GM21447 (cell line): Measurements from ENCODE around the gene SEMA3D.
A peak's percentile ranks its signal among the peaks of the same experiment; 100 is the strongest.

Source experiments
- ATAC-seq: cut with Tn5 transposase; IDR thresholded peaks from one replicate; pipeline ENCODE4 v1.9.1; 2021; ENCODE audit not compliant: unreplicated experiment

The SEMA3D gene

GRCh38 chr7:85039196-85039923 is 147.5 kb downstream of the SEMA3D start:
- peak; percentile 87 for ATAC-seq

GRCh38 chr7:85038466-85038865 is 148.4 kb downstream of the SEMA3D start:
- no peak for ATAC-seq

DNA sequence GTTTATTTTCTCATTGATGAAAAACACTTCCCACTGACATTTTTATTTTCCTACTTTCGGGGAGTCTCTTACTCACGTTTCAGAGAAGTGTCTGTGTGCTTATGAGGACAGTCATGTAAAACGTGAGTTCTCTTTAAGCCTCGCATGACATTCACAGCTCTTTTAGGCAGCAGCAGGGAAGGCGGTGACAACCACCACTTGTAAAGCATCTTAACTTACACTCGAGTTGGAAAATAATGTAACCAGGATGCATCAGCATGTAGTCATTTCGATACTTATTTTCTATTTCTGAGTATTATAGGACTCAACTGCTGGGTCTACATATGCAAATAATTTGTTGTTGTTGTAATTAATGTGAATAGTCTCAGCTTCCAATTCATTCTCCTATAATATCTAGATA is 153.6 kb downstream of the SEMA3D start:
- ATAC-seq = no peak

DNA sequence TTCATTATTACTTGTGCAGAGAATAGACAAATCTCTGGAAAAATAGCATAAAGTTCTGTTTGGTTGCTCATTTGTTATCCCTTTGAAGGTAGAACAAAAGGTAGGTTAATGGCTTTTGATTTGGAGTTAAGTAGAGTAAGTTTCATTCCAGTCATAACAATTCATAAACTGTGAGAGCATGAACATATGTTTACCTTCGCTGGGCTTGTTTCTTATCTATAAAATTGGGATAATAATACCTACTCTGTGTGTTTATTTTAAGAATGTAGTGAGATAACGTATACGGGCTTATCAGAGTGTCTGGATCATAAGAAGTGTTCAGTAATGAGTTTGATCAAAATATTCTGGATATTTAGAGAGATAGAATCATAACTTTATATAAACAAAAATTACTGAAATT is 155.4 kb downstream of the SEMA3D start:
- ATAC-seq = no peak

DNA sequence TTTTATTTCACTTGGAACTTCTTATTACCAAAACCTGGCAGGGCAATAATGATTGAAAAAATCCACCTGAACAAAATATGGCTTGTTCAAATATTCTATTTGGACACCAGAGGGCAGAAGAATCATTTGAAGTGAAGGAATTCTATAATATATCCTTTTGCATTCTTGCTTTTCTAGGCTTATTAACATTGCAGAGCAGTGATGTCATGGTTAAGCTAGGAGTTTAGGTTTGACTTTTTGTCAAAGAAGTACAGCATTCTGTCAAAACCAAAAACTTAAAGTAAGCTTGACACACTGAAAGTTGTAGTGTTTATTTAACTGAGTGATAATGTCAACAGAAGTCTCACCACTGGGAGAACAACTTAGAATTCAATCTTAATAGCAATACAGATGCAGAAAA is 156.0 kb downstream of the SEMA3D start:
- ATAC-seq = peak; percentile 52

- peak; percentile 53 for ATAC-seq
Measured at GRCh38 chr7:85025312-85025756, 161.5 kb downstream of the SEMA3D start.

GRCh38 chr7:85023916-85024315 is 162.9 kb downstream of the SEMA3D start:
- no peak for ATAC-seq

DNA sequence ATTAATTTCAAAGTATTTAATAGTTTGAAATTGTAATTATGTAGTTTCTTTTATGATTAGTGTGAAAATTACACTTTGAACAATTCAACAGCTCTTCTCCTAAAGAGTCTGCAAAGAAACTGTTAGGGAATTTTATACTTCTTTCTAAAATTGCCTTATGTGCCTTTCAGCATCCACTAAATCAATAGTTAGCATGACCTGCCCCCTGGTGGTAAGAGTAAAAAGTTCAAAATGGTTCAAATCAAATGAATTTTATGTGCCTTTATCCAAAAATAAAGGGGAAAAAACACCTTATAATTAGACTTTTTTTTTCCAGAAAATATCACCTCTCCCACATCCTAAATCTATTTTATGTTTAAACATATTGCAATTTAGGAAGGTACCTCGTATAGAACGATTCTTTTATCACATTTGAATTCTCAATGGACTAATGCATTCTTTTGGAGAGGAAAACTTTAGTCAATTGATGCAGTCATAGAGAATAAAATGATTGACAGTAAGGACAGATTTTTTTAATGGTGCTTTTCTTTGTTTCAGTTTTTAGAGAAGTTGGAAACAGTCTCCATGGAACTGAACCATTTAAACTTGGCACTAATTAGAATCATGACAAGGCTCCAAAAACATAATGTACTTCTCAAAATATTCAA is 163.7 kb downstream of the SEMA3D start:
- ATAC-seq = no peak

DNA sequence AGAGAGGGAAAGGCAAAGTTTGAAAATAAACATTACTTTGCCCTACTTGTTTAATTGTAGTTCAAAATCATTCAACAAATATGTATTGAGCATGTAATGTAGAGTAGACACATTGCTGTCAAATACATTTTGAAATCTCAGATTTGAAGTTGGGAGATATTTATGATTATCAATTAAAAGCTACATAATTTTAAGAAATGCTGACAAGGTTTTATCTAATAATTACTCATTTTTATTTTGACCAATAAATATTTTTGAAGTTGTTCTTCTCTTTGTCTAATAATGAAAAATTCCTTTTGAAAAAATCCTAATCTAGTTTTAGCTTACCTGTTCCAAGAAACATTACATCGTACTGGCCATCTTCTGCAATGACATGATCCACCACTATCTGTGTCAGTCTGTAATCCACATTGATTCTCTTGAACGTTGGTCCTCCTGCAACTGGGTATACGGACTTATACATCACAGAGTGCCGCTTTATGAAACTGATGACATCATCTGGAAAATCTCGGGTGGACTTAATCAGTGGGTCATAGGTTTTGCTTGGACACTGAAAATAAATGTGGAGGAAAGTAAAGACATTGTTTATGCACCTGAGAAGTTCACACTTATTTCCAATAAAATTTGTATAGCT is 164.7 kb downstream of the SEMA3D start:
- ATAC-seq = no peak

DNA sequence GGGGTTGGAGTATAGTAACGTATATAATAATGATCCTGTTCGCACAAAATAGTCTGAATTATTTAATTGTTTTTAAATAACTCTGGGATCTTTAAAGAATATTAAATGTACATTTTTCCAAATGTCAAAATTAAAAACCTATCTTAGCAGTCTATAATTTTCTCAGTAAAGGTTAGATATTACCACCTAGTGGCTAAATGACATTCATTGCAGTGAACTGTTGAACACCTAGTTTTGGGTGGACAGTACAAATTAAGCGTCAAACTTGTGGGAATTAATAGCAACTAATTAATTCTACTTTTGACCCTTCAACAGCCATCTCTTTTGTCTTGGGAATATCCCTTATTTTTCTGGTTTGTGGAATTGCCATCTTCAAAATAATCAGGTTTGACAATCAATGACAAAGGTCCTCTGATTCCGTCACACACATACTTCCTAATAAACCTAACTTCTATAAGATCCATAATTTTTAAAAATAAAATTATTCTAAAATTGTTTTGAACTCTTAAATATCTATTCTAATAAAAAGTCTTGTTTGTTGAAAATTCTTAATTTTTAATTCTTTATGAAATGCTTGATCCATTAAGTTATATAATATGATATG is 165.7 kb downstream of the SEMA3D start:
- ATAC-seq = no peak

GRCh38 chr7:85019778-85020177 is 167.1 kb downstream of the SEMA3D start:
- no peak for ATAC-seq

DNA sequence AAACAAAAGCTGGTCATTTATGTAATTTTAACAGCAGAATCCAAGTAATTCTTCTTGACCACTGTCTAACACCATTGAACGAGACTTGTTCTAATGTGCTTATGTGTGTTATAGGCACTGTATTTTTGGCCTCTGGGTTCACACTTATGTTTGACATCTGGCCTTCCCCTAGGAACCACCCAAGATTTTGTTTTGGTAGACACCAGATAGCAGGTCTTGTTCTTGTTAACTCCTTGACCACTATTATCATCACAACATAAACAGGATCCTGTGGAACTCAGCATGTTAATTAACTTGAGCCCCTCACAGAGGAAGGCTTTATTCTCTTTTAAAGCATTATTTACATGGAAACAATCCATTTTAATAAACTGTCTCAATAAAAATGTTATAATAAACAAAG is 167.7 kb downstream of the SEMA3D start:
- ATAC-seq = no peak

DNA sequence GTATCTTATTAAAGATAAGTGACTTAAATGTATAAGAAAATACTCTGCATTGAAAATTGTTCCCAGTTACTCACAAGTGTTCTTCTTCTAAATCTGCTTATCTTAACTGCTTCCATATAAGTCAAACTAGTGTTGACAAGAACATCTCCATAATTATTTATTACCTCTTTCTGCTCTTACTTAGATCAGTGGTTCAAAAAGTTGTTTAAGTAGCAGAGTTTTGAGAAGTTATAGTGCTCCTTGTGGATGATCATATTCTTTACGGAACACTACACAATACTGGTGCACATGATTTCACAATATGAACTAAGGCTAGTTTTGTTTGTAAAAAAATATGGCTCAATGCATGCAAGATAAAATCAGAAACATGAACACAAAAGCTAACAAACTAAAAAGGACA is 168.4 kb downstream of the SEMA3D start:
- ATAC-seq = no peak

GRCh38 chr7:85016286-85016685 is 170.6 kb downstream of the SEMA3D start:
- no peak for ATAC-seq

- no peak for ATAC-seq
Measured at GRCh38 chr7:85014936-85015660, 171.8 kb downstream of the SEMA3D start.

GRCh38 chr7:85011127-85011526 is 175.7 kb downstream of the SEMA3D start:
- no peak for ATAC-seq

GRCh38 chr7:85010306-85010705 is 176.6 kb downstream of the SEMA3D start:
- ATAC-seq = no peak

DNA sequence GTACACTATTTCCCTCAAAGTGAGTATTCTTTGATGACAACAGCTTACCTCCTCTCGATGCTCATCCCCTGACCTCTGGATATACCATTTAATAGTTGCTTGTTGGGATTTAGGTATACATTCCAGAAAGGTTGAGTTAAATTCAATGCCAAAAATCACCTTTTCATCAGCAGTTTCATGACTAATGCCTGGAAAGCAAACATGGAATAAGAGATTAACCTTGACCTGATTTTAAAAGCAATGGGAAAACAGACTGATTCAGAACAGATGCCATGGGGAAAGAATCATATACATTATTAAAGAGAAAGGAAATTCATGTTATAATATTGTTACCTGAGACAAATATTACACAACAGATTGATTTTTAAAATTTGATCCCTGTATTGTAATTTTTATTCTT is 180.1 kb downstream of the SEMA3D start:
- no peak for ATAC-seq

- ATAC-seq = no peak
Measured at GRCh38 chr7:85004402-85004801, 182.5 kb downstream of the SEMA3D start.

DNA sequence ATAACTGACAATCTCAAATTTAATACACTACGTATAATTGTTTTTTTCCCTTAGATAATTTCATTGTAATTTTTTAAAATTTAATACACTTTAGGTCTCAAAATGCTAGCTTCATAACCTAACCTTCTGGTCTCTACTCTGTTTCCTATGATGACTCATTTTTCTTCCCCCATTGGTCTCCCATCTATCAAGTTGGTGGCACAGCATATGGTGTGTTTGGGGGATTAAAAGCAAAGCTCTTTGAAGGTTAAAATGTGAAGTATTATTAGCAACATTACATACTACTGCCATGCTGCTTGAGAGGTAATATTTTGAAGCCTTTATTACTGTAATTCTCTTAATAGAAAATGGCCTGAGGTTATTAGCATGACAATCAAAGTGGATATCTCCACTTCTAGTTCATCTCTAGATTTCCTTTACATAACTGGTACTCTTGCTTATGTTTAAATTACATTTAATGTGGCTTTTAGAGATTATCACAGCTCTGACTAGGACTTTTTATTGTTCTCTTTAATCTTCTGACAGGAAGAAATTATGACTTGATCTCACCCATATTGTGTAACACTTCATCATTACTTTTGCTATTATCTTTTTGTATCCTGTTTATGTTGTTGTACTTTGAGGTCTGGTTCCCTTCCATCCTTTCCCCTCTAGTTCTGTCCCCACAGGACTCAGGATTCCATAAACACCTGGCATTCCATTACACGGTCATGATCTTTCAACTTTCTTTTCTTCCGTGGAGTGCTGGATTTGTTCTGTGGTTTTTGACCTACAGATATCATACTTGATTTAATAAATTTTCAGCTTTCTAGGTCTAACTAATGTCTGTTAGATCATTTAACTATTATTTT is 185.1 kb downstream of the SEMA3D start:
- ATAC-seq = no peak
